Measurements from ENCODE around the gene TEAD1. TPM values are rescaled to one million over a fixed set of nuclear protein-coding genes. Genes with fewer than 3 reads are reported as not detected.

TEAD1 gene
- total RNA-seq, 1 donor from 2014 or later: 51.9 TPM

GRCh38 chr11:12922418-12922817, 248.2 kb downstream of the TEAD1 start:
- H3K9me3 ChIP-seq: no peaks in the 10 kb centered on the region
- H3K4me3 ChIP-seq: no peak overlapping the region
- H3K27ac ChIP-seq: no peak overlapping the region
- H3K36me3 ChIP-seq: peaks cover 14% of the 10 kb centered on the region
- intact Hi-C loops (cut with DNase I): no loop called here
- H3K4me1 ChIP-seq: no peaks in the 10 kb centered on the region
- DNase-seq: no peak
- ATAC-seq: no peak
- H3K27me3 ChIP-seq (ENCODE audit: low read depth): no peaks in the 10 kb centered on the region
- no peak for TF ChIP-seq CTCF (IDR thresholded peaks at IDR 0.05)

DNA sequence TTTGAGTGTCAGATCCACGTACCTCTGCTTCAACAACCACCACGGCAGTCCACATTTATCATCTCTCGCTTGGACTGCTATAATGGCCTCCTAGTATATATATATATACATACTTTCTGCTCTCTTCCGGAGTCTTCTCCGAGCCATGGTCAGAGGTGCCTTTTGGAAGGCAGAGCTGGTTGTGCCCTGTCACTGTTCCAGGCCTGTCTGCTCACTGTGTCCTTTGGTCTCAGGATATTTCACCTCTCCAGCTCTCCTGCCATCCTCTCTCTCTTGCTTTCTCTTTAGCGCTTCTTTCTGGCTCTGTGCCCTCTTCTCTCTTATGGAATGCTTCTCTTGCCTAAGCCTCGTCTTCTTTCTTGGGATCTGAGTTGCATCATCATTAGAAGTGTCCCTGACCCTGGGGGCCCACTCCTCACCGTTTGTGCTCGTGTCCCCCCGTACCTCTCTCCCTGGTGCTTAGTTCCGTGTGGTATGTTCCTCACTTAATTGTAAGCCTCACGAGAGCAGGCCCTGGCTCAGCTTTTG, 248.8 kb downstream of the TEAD1 start:
- intact Hi-C loops (cut with DNase I): no loop called here
- DNase-seq (no peak), ATAC-seq (no peak)
- H3K4me1 ChIP-seq: no peaks in the 10 kb centered on the region
- H3K27me3 ChIP-seq (ENCODE audit: low read depth): no peaks in the 10 kb centered on the region
- no peaks in the 10 kb centered on the region for H3K9me3 ChIP-seq
- peaks cover 14% of the 10 kb centered on the region for H3K36me3 ChIP-seq
- no peak overlapping the region for H3K4me3 ChIP-seq
- no peak for TF ChIP-seq CTCF (IDR thresholded peaks at IDR 0.05)
- H3K27ac ChIP-seq: no peak overlapping the region

DNA sequence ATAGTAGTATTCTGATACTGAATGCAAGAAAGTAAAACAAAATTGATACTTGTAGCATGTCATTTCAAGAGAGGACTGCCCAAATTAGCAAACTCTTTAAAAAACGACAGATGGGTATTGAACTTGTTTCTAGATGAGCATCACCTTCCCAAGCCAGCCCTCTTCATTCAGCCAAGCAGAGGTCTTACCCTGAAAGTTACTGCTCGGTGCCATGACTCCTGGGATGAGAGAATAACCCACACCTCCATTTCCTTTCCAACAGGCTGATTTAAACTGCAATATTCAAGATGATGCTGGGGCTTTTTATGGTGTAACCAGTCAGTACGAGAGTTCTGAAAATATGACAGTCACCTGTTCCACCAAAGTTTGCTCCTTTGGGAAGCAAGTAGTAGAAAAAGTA, 250.4 kb downstream of the TEAD1 start:
- no peak for TF ChIP-seq CTCF (IDR thresholded peaks at IDR 0.05)
- no peaks in the 10 kb centered on the region for H3K9me3 ChIP-seq
- intact Hi-C loops (cut with DNase I): no loop called here
- H3K36me3 ChIP-seq: peaks cover 14% of the 10 kb centered on the region
- DNase-seq (no peak), ATAC-seq (no peak)
- no peaks in the 10 kb centered on the region for H3K27me3 ChIP-seq (ENCODE audit: low read depth)
- no peak overlapping the region for H3K27ac ChIP-seq
- no peak overlapping the region for H3K4me3 ChIP-seq
- no peaks in the 10 kb centered on the region for H3K4me1 ChIP-seq

DNA sequence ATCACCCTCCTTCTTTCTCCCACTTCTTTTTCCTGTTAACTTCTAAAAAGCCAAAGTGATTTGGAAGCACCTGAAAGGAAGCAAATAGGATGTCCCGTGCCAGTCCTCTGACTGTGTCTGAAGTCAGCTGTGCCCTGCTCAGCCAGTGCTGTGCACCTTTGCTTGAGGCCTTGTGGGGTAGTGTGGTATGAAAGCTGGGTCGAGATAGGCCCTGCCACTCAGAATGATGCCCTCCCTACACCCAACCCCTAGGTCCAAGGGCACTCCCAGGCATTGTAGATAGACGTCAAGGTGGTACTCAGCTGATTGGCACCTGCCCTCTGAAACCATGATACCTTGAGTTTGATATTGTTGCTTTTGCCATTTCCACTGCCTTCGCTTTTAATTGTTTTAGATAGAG, 251.3 kb downstream of the TEAD1 start:
- no peak for TF ChIP-seq CTCF (IDR thresholded peaks at IDR 0.05)
- intact Hi-C loops (cut with DNase I): no loop called here
- no peak overlapping the region for H3K4me3 ChIP-seq

GRCh38 chr11:12927221-12927620, 253.0 kb downstream of the TEAD1 start:
- intact Hi-C loops (cut with DNase I): no loop called here
- peaks cover 29% of the 10 kb centered on the region for H3K36me3 ChIP-seq
- no peak for TF ChIP-seq CTCF (IDR thresholded peaks at IDR 0.05)
- H3K27me3 ChIP-seq (ENCODE audit: low read depth): no peaks in the 10 kb centered on the region
- H3K9me3 ChIP-seq: no peaks in the 10 kb centered on the region
- ATAC-seq (no peak), DNase-seq (no peak)
- H3K4me1 ChIP-seq: no peaks in the 10 kb centered on the region
- H3K27ac ChIP-seq: no peak overlapping the region
- no peak overlapping the region for H3K4me3 ChIP-seq

More for the DNA sequence above, 251.3 kb downstream of the TEAD1 start:
- Histone ChIP-seq H3K4me1 (no peaks in the 10 kb centered on the region), H3K9me3 (no peaks in the 10 kb centered on the region), H3K36me3 (peaks cover 19% of the 10 kb centered on the region), H3K27me3 (ENCODE audit: low read depth) (no peaks in the 10 kb centered on the region), H3K27ac (no peak overlapping the region)
- DNase-seq: no peak
- ATAC-seq: no peak

DNA sequence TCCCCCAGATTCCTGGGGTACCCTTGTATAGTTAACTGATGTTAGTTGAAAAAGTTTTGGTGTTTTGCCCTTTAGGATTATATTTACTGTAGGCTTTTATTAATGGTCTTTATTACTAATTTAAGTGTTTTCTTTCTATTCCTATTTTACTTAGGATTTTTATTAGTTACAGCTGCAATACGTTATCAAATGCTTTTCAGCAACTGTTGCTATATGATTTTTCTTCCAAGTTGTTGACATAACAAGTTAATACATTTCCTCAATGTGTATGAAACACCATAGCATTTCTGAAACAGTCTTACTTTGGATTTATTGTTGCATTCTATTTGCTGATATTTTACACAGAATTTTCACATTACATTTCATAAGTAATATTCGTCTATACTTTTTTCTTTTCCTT, 253.7 kb downstream of the TEAD1 start:
- no peak overlapping the region for H3K4me3 ChIP-seq
- no peaks in the 10 kb centered on the region for H3K9me3 ChIP-seq
- no peaks in the 10 kb centered on the region for H3K4me1 ChIP-seq
- peaks cover 34% of the 10 kb centered on the region for H3K36me3 ChIP-seq
- no peaks in the 10 kb centered on the region for H3K27me3 ChIP-seq (ENCODE audit: low read depth)
- TF ChIP-seq CTCF (IDR thresholded peaks at IDR 0.05): no peak
- intact Hi-C loops (cut with DNase I): no loop called here
- no peak for DNase-seq
- no peak for ATAC-seq
- no peak overlapping the region for H3K27ac ChIP-seq
